Muscle layer of duodenum (tissue), 2 donors: ENCODE data around the gene ZNF76.
"Not testable (repeated sequence)": the region's sequence is repeated elsewhere in the genome, so short reads cannot be mapped to it uniquely, and the experiment has no call there.

ENCODE experiments used
- H3K27ac ChIP-seq: one replicate; pipeline ENCODE4 v1.7.0; 2013; ENCODE audit warnings: mild to moderate bottlenecking, low read length
- H3K27me3 ChIP-seq: one replicate; pipeline ENCODE4 v1.7.0; 2013; ENCODE audit warnings: low read depth, mild to moderate bottlenecking, control low read depth, low read length
- H3K36me3 ChIP-seq, 2 donors: one replicate each; pipeline ENCODE4 v1.7.0; 2013; ENCODE audit warnings: low read length in 2 of 2, control low read depth in 1 of 2, mild to moderate bottlenecking in 1 of 2; ENCODE audit not compliant: insufficient read depth in 2 of 2, control insufficient read depth in 1 of 2
- H3K4me1 ChIP-seq, 2 donors: one replicate each; pipeline ENCODE4 v1.7.0; 2013; ENCODE audit warnings: low read length in 2 of 2, mild to moderate bottlenecking in 2 of 2, control low read depth in 1 of 2, moderate library complexity in 1 of 2; ENCODE audit not compliant: insufficient read depth in 2 of 2, control insufficient read depth in 1 of 2
- H3K4me3 ChIP-seq, 2 donors: one replicate each; pipeline ENCODE4 v1.7.0; 2013; ENCODE audit warnings: low read length in 2 of 2, low read depth in 1 of 2, mild to moderate bottlenecking in 1 of 2
- H3K9me3 ChIP-seq, 2 donors: one replicate each; pipeline ENCODE4 v1.7.0; 2013; ENCODE audit warnings: low read length in 2 of 2, control low read depth in 1 of 2, mild to moderate bottlenecking in 1 of 2; ENCODE audit not compliant: control insufficient read depth in 1 of 2
- donor health status: healthy.

Gene ZNF76

DNA sequence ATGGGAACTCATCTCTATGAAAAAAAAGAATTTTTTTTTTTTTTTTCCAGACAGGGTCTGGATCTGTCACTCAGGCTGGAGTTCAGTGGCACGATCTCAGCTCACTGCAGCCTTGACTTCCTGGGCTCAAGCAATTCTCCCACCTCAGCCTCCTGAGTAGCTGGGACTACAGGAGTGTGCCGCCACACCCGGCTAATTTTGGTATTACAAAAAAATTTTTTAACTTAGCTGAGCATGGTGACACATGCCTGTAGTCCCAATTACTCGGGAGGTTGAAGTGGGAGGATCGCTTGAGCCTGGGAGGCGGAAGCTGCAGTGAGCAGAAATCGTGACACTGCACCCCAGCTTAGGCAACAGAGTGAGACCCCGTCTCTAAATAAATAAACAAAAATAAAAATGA, 45.6 kb downstream of the ZNF76 start:
- H3K36me3 ChIP-seq, result no peaks in the 10 kb centered on the region
- H3K27me3 ChIP-seq, result no peaks in the 10 kb centered on the region
- H3K27ac ChIP-seq, result no peak overlapping the region
- H3K4me1 ChIP-seq, result no peaks in the 10 kb centered on the region
- H3K9me3 ChIP-seq, result no peaks in the 10 kb centered on the region
- no peak overlapping the region for H3K4me3 ChIP-seq

DNA sequence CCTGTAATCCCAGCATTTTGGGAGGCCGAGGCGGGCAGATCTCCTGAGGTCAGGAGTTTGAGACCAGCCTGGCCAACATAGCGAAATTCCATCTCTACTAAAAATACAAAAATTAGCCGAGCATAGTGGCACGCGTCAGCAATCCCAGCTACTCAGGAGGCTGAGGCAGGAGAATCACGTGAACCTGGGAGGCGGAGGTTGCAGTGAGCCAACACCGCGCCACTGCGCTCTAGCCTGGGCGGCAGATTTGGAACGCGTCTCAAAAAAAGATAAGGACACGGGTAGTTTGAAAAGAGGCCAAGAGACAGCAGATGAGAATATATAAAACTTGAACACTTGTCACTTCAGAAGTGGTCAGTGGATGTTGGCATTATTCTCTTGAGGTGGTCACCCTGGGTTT, 47.6 kb downstream of the ZNF76 start:
- not testable (repeated sequence) for H3K9me3 ChIP-seq, H3K4me3 ChIP-seq, H3K27ac ChIP-seq, H3K4me1 ChIP-seq, H3K27me3 ChIP-seq, H3K36me3 ChIP-seq

DNA sequence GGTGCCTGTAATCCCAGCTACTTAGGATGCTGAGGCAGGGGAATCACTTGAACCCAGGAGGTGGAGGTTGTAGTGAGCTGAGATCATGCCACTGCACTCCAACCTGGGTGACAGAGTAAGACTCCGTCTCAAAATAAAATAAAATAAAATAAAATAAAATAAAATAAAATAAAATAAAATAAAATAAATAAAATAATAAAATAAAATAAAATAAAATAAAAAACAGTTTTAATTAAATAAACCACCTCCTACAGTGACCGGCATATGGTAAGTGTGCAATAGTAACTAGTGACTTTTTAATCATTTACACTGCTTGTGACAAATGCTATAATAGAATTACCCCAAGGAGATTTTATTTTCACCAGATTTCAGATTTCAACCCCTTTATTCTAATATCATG, 49.0 kb downstream of the ZNF76 start:
- not testable (repeated sequence) for H3K27me3 ChIP-seq, H3K27ac ChIP-seq, H3K36me3 ChIP-seq, H3K9me3 ChIP-seq, H3K4me3 ChIP-seq
- peaks cover 6 to 12% of the 10 kb centered on the region in 2 donors for H3K4me1 ChIP-seq

DNA sequence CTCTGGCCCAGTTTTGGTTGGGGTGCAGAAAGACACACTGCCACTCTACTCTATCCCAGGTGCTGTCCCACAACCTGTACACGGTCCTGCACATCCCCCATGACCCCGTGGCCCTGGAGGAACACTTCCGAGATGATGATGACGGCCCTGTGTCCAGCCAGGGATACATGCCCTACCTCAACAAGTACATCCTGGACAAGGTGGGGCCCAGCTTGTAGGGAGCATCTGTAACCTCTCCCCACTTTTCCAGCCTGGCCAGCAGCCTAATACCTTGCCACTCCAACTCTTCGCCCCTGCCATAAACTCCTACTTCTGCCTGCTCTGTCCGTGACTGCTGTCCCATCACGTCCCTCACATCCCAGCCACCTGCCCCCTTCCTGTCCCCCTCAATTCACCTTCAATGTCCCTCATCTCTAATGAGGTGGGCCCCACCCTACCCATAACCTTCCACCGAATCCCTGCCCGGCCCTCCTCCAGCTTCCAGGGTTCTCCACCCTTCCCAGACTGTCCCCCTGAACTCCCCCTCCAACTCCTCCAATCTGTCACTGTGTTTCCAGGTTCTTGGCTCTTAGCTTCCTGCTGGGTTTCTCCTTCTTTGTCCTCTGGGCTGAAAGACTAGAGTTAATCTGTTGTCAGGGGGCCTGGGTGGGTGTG, 50.2 kb downstream of the ZNF76 start:
- H3K27me3 ChIP-seq, result no peaks in the 10 kb centered on the region
- no peak overlapping the region for H3K27ac ChIP-seq
- no peaks in the 10 kb centered on the region for H3K9me3 ChIP-seq
- peaks cover 6 to 12% of the 10 kb centered on the region in 2 donors for H3K4me1 ChIP-seq
- no peak overlapping the region for H3K4me3 ChIP-seq
- no peaks in the 10 kb centered on the region for H3K36me3 ChIP-seq

DNA sequence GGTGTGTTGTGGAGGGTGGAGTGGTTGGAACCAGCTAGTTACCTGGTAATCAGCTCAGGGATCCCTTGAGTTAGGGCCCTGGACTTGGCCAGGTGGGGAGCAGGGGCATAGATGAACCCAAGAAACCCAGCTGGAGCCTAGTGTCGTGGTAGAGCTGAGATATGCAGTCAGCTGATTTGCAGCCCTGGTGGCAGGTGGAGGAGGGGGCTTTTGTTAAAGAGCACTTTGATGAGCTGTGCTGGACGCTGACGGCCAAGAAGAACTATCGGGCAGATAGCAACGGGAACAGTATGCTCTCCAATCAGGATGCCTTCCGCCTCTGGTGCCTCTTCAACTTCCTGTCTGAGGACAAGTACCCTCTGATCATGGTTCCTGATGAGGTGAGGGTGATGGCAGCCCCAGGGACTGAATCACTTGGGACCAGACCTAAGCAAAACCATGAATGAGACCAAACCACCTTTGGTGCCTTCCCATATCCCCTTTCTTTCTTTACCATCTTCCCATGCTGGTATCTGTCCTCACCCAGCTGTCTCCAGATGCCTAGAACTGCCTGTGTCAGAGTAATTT, 50.8 kb downstream of the ZNF76 start:
- H3K27me3 ChIP-seq, result no peaks in the 10 kb centered on the region
- H3K36me3 ChIP-seq, result no peaks in the 10 kb centered on the region
- peaks cover 6 to 12% of the 10 kb centered on the region in 2 donors for H3K4me1 ChIP-seq
- no peak overlapping the region for H3K4me3 ChIP-seq
- H3K27ac ChIP-seq, result no peak overlapping the region
- H3K9me3 ChIP-seq, result no peaks in the 10 kb centered on the region

DNA sequence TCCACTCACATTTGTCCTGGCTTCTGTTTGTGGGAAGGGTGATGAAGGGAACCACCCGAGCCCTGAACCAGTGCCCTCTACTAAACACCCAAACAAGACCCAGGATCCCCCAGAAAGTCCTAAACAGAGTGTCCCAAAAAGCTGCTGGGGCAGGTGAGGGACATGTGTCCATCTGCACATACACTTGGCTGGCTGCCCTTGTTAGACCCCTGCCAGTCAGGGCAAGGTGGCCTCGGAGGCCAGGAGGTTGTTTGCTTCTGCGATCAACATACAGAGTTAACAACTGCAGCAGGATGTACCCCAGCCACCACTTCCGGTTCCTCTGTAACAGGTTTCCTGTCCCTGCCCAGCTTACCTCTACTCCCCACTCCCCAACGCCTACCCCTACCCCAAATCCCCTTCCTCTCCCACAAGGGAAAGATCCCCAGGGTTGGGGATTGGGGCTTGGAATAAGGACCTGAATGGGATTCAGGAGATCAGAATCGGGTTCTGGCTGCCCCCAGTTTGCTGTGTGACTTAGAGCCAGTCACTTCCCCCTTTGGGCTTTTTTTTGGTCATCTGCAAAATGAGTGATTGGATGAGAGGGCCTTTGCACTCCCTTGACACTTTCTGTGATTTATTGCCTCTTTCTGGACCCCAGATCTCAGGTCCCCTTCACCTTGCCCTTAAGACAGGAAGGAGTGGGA, 52.0 kb downstream of the ZNF76 start:
- no peaks in the 10 kb centered on the region for H3K36me3 ChIP-seq
- H3K4me3 ChIP-seq, result no peak overlapping the region
- no peaks in the 10 kb centered on the region for H3K9me3 ChIP-seq
- H3K27ac ChIP-seq, result peak overlapping the region; percentile 27
- H3K27me3 ChIP-seq, result no peaks in the 10 kb centered on the region
- H3K4me1 ChIP-seq, result peaks cover 6 to 12% of the 10 kb centered on the region in 2 donors

DNA sequence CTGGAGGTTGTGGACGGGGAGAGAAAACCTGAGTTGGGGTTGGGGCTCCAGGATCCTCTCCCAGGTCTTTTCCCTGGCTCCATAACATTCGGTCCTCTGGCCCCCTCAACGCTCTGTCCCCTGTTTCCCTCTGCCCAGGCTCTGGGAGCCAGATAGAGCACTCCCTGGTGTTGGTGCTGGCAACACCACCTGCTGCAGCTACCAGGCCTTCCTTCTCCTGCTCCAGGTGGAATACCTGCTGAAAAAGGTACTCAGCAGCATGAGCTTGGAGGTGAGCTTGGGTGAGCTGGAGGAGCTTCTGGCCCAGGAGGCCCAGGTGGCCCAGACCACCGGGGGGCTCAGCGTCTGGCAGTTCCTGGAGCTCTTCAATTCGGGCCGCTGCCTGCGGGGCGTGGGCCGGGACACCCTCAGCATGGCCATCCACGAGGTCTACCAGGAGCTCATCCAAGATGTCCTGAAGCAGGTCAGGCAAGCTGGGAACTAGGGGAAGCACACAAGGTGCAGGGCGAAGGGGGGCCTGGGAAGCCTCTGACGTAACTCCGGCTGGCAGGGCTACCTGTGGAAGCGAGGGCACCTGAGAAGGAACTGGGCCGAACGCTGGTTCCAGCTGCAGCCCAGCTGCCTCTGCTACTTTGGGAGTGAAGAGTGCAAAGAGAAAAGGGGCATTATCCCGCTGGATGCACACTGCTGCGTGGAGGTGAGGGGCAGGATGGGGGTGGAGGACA, 52.7 kb downstream of the ZNF76 start:
- Histone ChIP-seq H3K9me3 (no peaks in the 10 kb centered on the region), H3K36me3 (peaks cover 0 to 2% of the 10 kb centered on the region in 2 donors), H3K27ac (no peak overlapping the region), H3K4me1 (peaks cover 6 to 12% of the 10 kb centered on the region in 2 donors), H3K4me3 (no peak overlapping the region), H3K27me3 (no peaks in the 10 kb centered on the region)

DNA sequence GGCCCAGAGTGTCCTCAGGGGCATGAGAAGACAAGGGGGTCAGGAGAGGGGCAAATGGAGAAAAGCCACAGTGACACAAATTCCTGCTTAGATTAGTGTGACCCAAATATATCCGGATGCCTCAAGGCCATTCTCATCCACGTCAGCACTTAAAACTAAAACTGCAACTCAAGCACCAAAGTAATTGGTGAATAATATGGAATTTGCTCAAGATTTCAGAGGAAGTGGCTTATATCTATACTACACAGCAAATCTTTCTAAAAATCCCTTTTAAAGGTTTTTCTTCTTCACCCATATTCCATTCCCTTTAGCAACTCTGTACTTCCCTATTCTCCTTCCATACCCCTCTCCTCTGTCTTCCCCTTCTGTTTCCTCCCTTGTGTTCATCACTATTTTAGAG, 53.3 kb downstream of the ZNF76 start:
- H3K27me3 ChIP-seq, result no peaks in the 10 kb centered on the region
- no peak overlapping the region for H3K4me3 ChIP-seq
- peaks cover 0 to 4% of the 10 kb centered on the region in 2 donors for H3K36me3 ChIP-seq
- H3K4me1 ChIP-seq, result peaks cover 6 to 15% of the 10 kb centered on the region in 2 donors
- no peaks in the 10 kb centered on the region for H3K9me3 ChIP-seq
- H3K27ac ChIP-seq, result no peak overlapping the region

DNA sequence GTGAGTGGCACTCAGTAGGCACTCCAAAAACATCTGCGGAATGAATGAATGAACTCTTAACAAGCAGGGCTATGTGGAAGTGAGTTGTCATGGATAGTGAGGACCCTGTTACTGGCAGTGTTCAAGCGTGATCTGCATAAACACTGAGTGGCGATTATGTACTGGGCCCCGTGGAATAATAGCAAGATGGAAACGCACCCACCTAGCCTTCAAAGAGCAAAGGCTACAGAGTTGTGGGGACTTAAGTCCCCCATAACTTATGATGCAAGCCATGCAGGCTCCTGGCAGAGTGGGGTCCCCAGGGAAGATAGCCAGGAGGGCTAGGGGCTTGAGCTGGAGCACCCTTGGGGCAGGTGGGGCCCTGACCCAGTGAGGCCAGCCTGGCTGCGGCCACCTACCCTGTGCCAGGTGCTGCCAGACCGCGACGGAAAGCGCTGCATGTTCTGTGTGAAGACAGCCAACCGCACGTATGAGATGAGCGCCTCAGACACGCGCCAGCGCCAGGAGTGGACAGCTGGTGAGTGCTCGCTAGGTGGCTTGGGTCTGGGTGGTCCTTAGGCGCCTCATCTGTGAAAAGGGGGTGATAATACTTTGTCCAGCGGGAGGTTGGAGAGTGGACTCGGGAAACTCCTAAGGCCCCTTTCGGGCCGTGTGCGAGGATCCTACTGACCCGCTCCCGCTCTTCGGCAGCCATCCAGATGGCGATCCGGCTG, 58.1 kb downstream of the ZNF76 start:
- H3K36me3 ChIP-seq, result peaks cover 0 to 10% of the 10 kb centered on the region in 2 donors
- H3K4me1 ChIP-seq, result peaks cover 0 to 5% of the 10 kb centered on the region in 2 donors
- no peaks in the 10 kb centered on the region for H3K9me3 ChIP-seq
- H3K27ac ChIP-seq, result no peak overlapping the region
- no peaks in the 10 kb centered on the region for H3K27me3 ChIP-seq
- H3K4me3 ChIP-seq, result peak overlapping the region; percentile 66 to 75

DNA sequence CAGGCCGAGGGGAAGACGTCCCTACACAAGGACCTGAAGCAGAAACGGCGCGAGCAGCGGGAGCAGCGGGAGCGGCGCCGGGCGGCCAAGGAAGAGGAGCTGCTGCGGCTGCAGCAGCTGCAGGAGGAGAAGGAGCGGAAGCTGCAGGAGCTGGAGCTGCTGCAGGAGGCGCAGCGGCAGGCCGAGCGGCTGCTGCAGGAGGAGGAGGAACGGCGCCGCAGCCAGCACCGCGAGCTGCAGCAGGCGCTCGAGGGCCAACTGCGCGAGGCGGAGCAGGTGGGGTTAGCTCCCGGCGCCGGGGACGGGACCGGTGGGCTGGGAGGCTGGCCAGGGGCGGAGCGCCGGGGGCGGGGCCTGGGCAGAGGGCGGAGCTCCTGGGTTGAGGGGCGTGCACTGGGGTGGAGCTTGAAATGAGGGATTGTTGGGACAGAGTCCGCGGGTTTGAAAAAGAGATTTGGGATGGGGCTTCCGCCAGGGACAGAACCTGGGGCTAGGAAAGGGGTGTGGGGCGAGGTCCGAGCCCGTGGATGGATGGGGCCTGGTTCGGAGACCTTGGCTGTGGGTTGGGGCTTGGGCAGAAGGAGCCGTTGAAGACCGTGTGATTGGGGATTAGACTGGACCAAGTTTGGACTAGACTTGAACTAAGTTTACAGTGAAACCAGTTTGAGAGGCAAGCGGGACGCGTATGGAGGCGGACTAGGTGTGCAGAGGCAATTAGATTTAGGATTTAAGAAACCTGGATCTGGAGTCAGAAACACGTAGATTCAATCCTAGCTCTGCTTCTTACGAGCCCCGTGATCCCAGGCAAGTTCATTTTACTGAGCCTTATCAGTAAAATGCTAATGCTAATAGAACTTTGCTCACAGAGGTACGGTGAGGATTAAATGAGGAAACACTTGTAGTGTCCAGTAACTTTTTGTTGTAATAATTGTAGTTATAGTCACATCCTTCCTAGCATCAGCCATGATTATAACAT, 58.9 kb downstream of the ZNF76 start:
- H3K4me3 ChIP-seq, result peak overlapping the region; percentile 66 to 75
- no peaks in the 10 kb centered on the region for H3K9me3 ChIP-seq
- peak overlapping the region; percentile 65 for H3K27ac ChIP-seq
- peaks cover 0 to 10% of the 10 kb centered on the region in 2 donors for H3K36me3 ChIP-seq
- H3K27me3 ChIP-seq, result no peaks in the 10 kb centered on the region
- peaks cover 0 to 5% of the 10 kb centered on the region in 2 donors for H3K4me1 ChIP-seq
